ENCODE measurements around the gene ELK3.

DNA sequence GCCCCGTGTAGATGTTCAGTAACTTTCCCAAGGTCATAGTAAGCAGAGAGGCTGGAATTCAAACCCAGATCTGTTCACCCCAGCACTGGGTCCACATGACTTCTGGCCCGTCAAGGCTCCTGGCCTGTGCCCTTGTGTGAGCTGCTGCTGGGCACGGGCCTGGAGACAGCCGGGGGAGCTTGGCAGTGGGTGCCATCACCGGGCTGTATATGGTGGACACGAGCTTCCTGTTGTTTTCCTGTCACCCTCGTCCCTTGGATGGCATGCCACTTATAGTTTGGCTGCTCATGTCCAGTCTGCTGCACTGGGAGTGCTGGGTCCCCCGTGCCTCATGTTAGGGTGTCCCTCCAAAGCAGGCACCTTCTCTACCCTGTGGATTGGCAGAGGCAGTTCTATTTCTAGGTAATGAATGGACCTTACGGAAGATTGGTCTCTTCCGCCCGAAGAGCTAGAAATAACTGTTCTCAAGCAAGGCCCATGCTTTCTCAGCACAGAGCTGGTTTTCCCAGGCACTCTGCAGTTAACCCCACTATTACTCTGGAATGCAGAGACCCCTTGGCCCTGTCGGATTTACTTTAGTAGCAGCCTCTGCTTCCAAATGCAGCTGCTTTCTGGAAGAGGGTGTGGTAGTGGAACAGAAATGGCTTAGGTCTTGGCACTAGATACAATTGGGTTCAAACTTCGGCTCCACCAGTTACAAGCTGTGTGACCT, 44.3 kb downstream of the ELK3 start:
- TF ChIP-seq RARB (CRISPR knock-in tag; IDR thresholded peaks at IDR 0.05) (no peak), ZFP3 (CRISPR knock-in tag; IDR thresholded peaks at IDR 0.05) (no peak), OSR1 (CRISPR knock-in tag; IDR thresholded peaks at IDR 0.05) (no peak), TCF4 (CRISPR knock-in tag; IDR thresholded peaks at IDR 0.05; ENCODE audit: borderline replicate concordance) (no peak), ZFP30 (CRISPR knock-in tag; IDR thresholded peaks at IDR 0.05) (no peak), ZNF70 (CRISPR knock-in tag; IDR thresholded peaks at IDR 0.05) (no peak)
- TF ChIP-seq, protein P1, sequence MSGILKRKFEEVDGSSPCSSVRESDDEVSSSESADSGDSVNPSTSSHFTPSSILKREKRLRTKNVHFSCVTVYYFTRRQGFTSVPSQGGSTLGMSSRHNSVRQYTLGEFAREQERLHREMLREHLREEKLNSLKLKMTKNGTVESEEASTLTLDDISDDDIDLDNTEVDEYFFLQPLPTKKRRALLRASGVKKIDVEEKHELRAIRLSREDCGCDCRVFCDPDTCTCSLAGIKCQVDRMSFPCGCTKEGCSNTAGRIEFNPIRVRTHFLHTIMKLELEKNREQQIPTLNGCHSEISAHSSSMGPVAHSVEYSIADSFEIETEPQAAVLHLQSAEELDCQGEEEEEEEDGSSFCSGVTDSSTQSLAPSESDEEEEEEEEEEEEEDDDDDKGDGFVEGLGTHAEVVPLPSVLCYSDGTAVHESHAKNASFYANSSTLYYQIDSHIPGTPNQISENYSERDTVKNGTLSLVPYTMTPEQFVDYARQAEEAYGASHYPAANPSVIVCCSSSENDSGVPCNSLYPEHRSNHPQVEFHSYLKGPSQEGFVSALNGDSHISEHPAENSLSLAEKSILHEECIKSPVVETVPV (CRISPR knock-in tag; IDR thresholded peaks at IDR 0.05) = no peak
- TF ChIP-seq, protein P2, sequence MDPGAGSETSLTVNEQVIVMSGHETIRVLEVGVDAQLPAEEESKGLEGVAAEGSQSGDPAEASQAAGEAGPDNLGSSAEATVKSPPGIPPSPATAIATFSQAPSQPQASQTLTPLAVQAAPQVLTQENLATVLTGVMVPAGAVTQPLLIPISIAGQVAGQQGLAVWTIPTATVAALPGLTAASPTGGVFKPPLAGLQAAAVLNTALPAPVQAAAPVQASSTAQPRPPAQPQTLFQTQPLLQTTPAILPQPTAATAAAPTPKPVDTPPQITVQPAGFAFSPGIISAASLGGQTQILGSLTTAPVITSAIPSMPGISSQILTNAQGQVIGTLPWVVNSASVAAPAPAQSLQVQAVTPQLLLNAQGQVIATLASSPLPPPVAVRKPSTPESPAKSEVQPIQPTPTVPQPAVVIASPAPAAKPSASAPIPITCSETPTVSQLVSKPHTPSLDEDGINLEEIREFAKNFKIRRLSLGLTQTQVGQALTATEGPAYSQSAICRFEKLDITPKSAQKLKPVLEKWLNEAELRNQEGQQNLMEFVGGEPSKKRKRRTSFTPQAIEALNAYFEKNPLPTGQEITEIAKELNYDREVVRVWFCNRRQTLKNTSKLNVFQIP (CRISPR knock-in tag; IDR thresholded peaks at IDR 0.05; ENCODE audit: borderline replicate concordance, low read depth) = no peak
